ENCODE data around the gene WNT2. TPM values are rescaled to one million over a fixed set of nuclear protein-coding genes. Genes with fewer than 3 reads are reported as not detected.
A peak's percentile ranks its signal among the peaks of the same experiment; 100 is the strongest.

Gene WNT2
- 0.04 TPM for polyA plus RNA-seq (2012; ENCODE audit: low read depth, missing spikeins)

DNA sequence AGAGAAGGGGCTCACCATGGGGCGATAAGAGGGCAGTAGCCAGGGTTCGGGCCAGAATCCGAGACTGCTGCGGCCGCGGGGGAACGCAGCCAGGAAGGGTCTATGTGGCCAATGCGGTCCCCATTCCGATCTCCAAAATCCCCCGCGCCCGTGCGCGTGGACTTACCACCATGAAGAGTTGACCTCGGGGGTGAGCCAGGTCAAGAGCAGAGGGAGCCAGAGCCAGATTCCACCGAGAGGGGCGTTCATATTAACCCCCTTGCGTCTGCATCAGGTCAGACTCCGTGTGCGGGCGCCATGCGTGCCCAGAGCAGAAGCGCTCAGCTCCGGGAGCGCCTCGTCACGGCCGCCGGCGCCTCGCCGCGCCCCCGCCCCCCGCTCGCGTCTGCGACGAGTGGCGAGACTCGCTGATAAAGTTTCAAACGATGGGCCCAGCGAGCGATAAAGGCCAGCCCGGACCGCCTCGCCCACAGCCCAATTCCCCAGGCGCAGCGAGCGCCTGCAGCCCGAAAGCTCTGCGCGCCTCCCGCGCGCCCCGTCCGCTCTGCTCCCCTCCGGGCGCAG, at the start of gene WNT2:
WNT2 (minus strand) TSS at position 318 of the 564 bp plus-strand sequence; CDS start at position 249, 69 bp downstream.
- FAIRE-seq (no peak), DNase-seq (ENCODE audit: insufficient read length, low spot score) (no peak)
- TF ChIP-seq POLR2A (IDR thresholded peaks at IDR 0.05; ENCODE audit: low read depth, low read length), result no peak

DNA sequence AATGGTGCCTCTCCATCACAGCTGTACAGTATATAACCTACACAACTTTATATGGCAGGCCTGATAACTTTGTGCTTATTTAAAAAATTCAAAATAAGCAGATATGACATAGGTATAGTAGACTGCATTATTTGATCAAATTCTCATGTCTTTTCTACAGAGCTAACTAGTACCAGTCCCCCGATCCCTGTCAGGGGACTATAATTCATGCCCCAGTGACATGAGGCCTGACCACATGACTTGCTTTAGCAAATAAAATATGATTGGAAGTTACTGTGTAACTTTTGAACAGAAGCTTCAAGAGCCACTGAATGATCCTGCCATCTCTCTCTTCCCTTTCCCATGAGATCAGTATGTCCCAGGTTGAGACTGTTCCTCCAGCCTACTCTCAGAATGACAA, 49.2 kb upstream of the WNT2 start:
- no peak for DNase-seq (ENCODE audit: insufficient read length, low spot score)
- no peak for FAIRE-seq
- no peak for TF ChIP-seq POLR2A (IDR thresholded peaks at IDR 0.05; ENCODE audit: low read depth, low read length)
- TF ChIP-seq POU2F2 (IDR thresholded peaks at IDR 0.05; ENCODE audit: low read depth, low read length), result no peak
- TF ChIP-seq PAX5 (IDR thresholded peaks at IDR 0.05; ENCODE audit: insufficient read depth, low read length, severe bottlenecking), result no peak
- TF ChIP-seq POLR2AphosphoS5 (IDR thresholded peaks at IDR 0.05; ENCODE audit: low read depth, low read length), result no peak
- TF ChIP-seq TAF1 (IDR thresholded peaks at IDR 0.05; ENCODE audit: low read depth, low read length), result no peak
- no peak for TF ChIP-seq SPI1 (IDR thresholded peaks at IDR 0.05; ENCODE audit: low read depth, low read length)

DNA sequence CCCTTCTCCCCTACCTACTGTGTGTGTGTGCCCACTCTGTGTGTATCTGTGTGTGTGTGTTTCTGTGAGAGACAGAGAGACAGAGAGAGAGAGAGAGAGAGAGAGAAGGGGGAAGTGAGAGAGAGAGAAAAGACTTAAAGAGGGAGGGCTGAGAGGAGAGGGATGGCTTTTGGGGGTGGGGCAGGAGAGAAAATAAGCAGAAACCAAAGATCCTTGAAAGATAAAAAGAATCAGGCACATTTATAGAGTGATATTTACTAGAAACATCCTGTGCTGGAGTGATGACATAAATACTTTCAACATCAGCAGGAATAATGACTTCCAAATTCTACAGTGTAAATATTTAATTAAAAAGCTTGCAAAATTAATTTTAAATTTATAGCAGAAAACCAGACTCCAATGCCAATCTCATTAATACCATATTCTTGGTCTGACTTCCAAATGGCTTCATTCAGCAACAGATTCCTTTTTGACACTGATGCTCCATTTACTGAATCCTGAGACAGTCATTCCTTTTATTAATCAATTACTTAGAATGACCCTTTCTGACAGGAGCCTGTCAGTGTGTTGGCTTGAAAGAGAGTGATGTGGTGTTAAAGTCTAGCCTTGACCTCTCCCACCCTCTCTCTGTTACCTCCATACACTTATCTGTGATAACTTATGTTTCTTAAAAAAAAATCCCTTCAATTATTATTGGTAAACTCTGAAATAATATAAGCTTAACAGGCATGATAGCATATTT, 41.7 kb upstream of the WNT2 start:
- TF ChIP-seq SPI1 (IDR thresholded peaks at IDR 0.05; ENCODE audit: low read depth, low read length) (peak; percentile 52; the same call in 1 of the 2 replicates), POLR2AphosphoS5 (IDR thresholded peaks at IDR 0.05; ENCODE audit: low read depth, low read length) (no peak)
- DNase-seq (ENCODE audit: insufficient read length, low spot score) (no peak), FAIRE-seq (no peak)

DNA sequence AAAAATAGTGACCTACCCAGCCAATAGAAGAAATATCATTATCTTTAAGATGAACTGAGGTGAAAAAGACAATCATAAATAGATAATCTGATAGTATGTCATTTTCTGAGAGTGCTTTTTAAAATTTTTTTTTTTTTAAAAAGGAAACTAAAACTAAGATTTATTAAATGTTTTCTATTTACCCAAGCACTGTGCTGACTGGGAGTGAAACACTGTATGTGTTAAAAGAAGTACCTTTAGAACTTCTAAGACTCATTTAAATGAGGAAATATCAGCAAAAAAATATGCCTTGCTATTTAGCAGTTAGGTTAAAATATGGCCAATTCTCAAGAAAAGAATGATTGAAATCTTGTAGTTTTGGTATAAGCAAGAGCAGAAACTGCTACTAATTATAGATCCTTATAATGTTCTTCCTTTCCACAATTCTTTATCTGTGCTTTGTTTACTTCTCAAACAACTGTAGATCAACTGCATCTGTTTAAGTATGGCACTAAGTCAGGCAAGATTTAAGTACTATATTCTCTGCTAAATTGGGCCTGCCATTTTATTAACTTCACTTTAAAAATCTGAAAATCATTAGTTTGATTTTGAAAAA, 39.5 kb upstream of the WNT2 start:
- FAIRE-seq, result no peak

GRCh38 chr7:117350027-117350426, 27.2 kb upstream of the WNT2 start:
- no peak for FAIRE-seq

More for the DNA sequence above, 39.5 kb upstream of the WNT2 start:
- no peak for DNase-seq (ENCODE audit: insufficient read length, low spot score)
- no peak for TF ChIP-seq PAX5 (IDR thresholded peaks at IDR 0.05; ENCODE audit: insufficient read depth, low read length, severe bottlenecking)
- no peak for TF ChIP-seq SPI1 (IDR thresholded peaks at IDR 0.05; ENCODE audit: low read depth, low read length)

DNA sequence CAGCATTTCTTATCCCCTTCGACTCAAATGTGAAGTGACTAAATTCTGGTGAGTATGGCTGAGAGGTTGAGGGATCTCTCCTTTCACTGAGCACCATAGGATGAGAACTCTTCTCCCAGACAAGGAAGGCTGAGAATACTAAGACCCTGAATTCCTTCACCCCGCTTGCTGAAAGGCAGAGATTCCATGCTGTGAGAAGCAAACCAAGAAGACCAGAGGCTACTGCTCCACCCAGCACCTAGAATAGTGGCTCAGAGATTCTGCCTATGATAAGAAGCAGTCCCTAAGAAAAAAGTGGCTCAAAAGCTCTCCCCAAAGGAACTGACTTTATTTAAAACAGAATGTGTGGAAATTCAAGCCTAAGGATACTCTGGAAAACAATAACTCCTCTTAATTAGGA, 26.7 kb upstream of the WNT2 start:
- no peak for DNase-seq (ENCODE audit: insufficient read length, low spot score)
- no peak for FAIRE-seq
- TF ChIP-seq POLR2A (IDR thresholded peaks at IDR 0.05; ENCODE audit: low read depth, low read length), result no peak
- TF ChIP-seq POU2F2 (IDR thresholded peaks at IDR 0.05; ENCODE audit: low read depth, low read length), result no peak

More at GRCh38 chr7:117350027-117350426, 27.2 kb upstream of the WNT2 start:
- no peak for DNase-seq (ENCODE audit: insufficient read length, low spot score)
- no peak for TF ChIP-seq PAX5 (IDR thresholded peaks at IDR 0.05; ENCODE audit: insufficient read depth, low read length, severe bottlenecking)
- no peak for TF ChIP-seq SPI1 (IDR thresholded peaks at IDR 0.05; ENCODE audit: low read depth, low read length)
- TF ChIP-seq TAF1 (IDR thresholded peaks at IDR 0.05; ENCODE audit: low read depth, low read length), result no peak
- TF ChIP-seq POLR2A (IDR thresholded peaks at IDR 0.05; ENCODE audit: low read depth, low read length), result no peak
- no peak for TF ChIP-seq POU2F2 (IDR thresholded peaks at IDR 0.05; ENCODE audit: low read depth, low read length)
- TF ChIP-seq POLR2AphosphoS5 (IDR thresholded peaks at IDR 0.05; ENCODE audit: low read depth, low read length), result no peak

- FAIRE-seq, result peak; percentile 26
- no peak for DNase-seq (ENCODE audit: insufficient read length, low spot score)
- TF ChIP-seq POLR2AphosphoS5 (IDR thresholded peaks at IDR 0.05; ENCODE audit: low read depth, low read length) (no peak), POLR2A (IDR thresholded peaks at IDR 0.05; ENCODE audit: low read depth, low read length) (no peak), TAF1 (IDR thresholded peaks at IDR 0.05; ENCODE audit: low read depth, low read length) (no peak), PAX5 (IDR thresholded peaks at IDR 0.05; ENCODE audit: insufficient read depth, low read length, severe bottlenecking) (no peak), SPI1 (IDR thresholded peaks at IDR 0.05; ENCODE audit: low read depth, low read length) (no peak), POU2F2 (IDR thresholded peaks at IDR 0.05; ENCODE audit: low read depth, low read length) (no peak)
Measured at GRCh38 chr7:117347962-117348672, 25.3 kb upstream of the WNT2 start.

DNA sequence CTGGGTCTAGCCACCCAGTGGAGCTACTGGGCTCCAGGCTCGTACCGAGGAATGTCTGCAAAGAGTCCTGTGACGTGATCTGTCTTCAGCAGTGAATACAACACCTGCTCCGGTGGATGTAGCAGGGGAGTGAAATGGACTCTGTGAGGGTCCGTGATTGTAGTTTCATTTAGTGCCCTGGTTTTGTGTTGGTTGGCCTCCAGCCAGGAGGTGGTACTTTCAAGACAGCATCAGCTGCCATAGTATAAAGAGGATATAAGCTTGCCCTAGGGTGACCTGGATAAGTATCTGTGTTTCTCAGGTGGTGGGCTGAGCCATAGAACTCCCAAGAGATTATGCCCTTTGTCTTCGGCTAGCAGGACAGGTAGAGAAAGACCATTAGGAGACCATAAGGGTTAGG, 24.6 kb upstream of the WNT2 start:
- no peak for TF ChIP-seq SPI1 (IDR thresholded peaks at IDR 0.05; ENCODE audit: low read depth, low read length)
- FAIRE-seq (no peak), DNase-seq (ENCODE audit: insufficient read length, low spot score) (no peak)

DNA sequence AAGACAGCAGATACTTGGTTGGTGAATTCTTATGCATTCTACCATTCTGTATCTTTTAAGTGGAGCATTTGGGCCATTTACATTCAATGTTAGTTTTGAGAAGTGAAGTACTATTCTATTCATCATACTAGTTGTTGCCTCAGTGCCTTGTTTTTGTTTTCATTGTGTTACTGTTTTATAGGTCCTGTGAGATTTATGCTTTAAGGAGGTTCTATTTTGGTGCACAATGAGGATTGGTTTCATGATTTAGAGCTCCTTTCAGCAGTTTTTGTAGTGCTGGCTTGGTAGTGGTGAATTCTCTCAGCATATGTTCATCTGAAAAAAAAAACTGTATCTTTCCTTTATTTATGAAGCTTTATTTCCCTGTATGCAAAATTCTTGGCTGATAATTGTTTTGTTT, 23.3 kb upstream of the WNT2 start:
- FAIRE-seq (no peak), DNase-seq (ENCODE audit: insufficient read length, low spot score) (no peak)
- TF ChIP-seq TAF1 (IDR thresholded peaks at IDR 0.05; ENCODE audit: low read depth, low read length) (no peak), POLR2AphosphoS5 (IDR thresholded peaks at IDR 0.05; ENCODE audit: low read depth, low read length) (no peak), PAX5 (IDR thresholded peaks at IDR 0.05; ENCODE audit: insufficient read depth, low read length, severe bottlenecking) (no peak), POU2F2 (IDR thresholded peaks at IDR 0.05; ENCODE audit: low read depth, low read length) (no peak), POLR2A (IDR thresholded peaks at IDR 0.05; ENCODE audit: low read depth, low read length) (no peak), SPI1 (IDR thresholded peaks at IDR 0.05; ENCODE audit: low read depth, low read length) (no peak)

GRCh38 chr7:117338020-117338419, 15.2 kb upstream of the WNT2 start:
- no peak for FAIRE-seq
- DNase-seq (ENCODE audit: insufficient read length, low spot score), result no peak
- no peak for TF ChIP-seq PAX5 (IDR thresholded peaks at IDR 0.05; ENCODE audit: insufficient read depth, low read length, severe bottlenecking)
- no peak for TF ChIP-seq POLR2A (IDR thresholded peaks at IDR 0.05; ENCODE audit: low read depth, low read length)
- TF ChIP-seq SPI1 (IDR thresholded peaks at IDR 0.05; ENCODE audit: low read depth, low read length), result no peak
